HUES64 (cell line): Measurements from ENCODE around the gene IRS1. TPM values are rescaled to one million over a fixed set of nuclear protein-coding genes. Genes with fewer than 3 reads are reported as not detected.
"Not testable (repeated sequence)": the region's sequence is repeated elsewhere in the genome, so short reads cannot be mapped to it uniquely, and the experiment has no call there.

ENCODE experiments used
- H3K27ac ChIP-seq: 2 replicates; pipeline ENCODE4 v1.7.0; 2013; ENCODE audit warnings: low read depth, low read length, inconsistent platforms
- H3K27me3 ChIP-seq: 2 replicates; pipeline ENCODE4 v1.6.1; 2013; ENCODE audit warnings: mild to moderate bottlenecking, low read length; ENCODE audit not compliant: insufficient read depth
- H3K36me3 ChIP-seq: 2 replicates; pipeline ENCODE4 v1.6.1; 2013; ENCODE audit warnings: mild to moderate bottlenecking, low read length; ENCODE audit not compliant: insufficient read depth
- H3K4me1 ChIP-seq: 2 replicates; pipeline ENCODE4 v1.6.1; 2013; ENCODE audit warnings: mild to moderate bottlenecking, low read length, moderate library complexity; ENCODE audit not compliant: insufficient read depth
- H3K4me3 ChIP-seq: 2 replicates; pipeline ENCODE4 v1.5.1; 2013; ENCODE audit warnings: mild to moderate bottlenecking, low read length, moderate library complexity
- H3K9ac ChIP-seq: 2 replicates; pipeline ENCODE4 v1.6.1; 2013; ENCODE audit warnings: mild to moderate bottlenecking, low read depth, low read length
- H3K9me3 ChIP-seq: 2 replicates; pipeline ENCODE4 v1.6.1; 2013; ENCODE audit warnings: low read depth, low read length; ENCODE audit not compliant: insufficient read depth
- WGBS: fragments of 150-250, 120-280 bp; methylation state at CpG from one replicate; pipeline ENCODE4 v1.1.7; 2013; ENCODE audit warnings: missing lambda C conversion rate; 5-methylcytosine and 5-hydroxymethylcytosine counted together
- polyA plus RNA-seq, 2 experiments: library from polyadenylated mRNA; stranded (reverse); fragments of 50-300 nt; gene quantifications; one replicate each; pipeline ENCODE4 v1.2.3, GENCODE V29; 2013

IRS1 gene
- polyA plus RNA-seq (2013, experiment 1 of 2): 10.6 TPM
- 11.2 TPM for polyA plus RNA-seq (2013, experiment 2 of 2)

- Histone ChIP-seq H3K9me3 (no peaks in the 10 kb centered on the region), H3K4me1 (peaks cover 15% of the 10 kb centered on the region), H3K9ac (peak within 1 kb of the TSS; percentile 74), H3K36me3 (peaks cover 34% of the 10 kb centered on the region), H3K4me3 (peak within 1 kb of the TSS; percentile 76), H3K27me3 (no peaks in the 10 kb centered on the region), H3K27ac (peak within 1 kb of the TSS; percentile 67)
- WGBS: under 1% methylated on average over 76 of the region's 82 CpGs
These were observed at the start of gene IRS1 for GRCh38 chr2:226799211-226799975. TSS of gene IRS1 (minus strand) at chr2:226799820. CDS start at chr2:226798738, 1,082 bp downstream.

GRCh38 chr2:226849349-226849748, 49.7 kb upstream of the IRS1 start:
- H3K36me3 ChIP-seq: no peaks in the 10 kb centered on the region
- no peak overlapping the region for H3K9ac ChIP-seq
- H3K4me3 ChIP-seq: no peak overlapping the region
- no peaks in the 10 kb centered on the region for H3K9me3 ChIP-seq
- no peak overlapping the region for H3K27ac ChIP-seq
- no peaks in the 10 kb centered on the region for H3K27me3 ChIP-seq
- WGBS: 76% methylated on average over 2 of the region's 2 CpGs
- H3K4me1 ChIP-seq: no peaks in the 10 kb centered on the region

DNA sequence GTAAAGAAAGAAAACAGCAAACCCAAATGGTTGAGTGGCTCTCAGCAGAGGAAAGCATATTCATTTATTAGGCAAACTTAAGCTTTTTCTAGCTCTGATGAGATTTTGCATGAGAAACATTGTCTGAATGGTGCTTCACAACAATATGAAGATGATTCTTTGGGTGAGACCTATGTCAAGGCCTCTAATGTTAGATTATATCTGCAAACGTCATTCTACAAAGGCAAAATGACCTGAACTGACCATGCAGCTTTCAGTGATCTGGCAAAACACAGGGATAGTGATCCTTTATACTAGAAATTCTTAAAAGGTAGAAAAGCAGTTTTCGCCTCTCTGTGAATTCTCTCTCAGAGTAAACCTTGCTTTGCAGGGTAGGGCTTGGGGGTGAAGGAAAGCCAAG, 47.9 kb upstream of the IRS1 start:
- Histone ChIP-seq H3K9me3 (no peaks in the 10 kb centered on the region), H3K9ac (no peak overlapping the region), H3K27me3 (no peaks in the 10 kb centered on the region), H3K4me3 (no peak overlapping the region), H3K27ac (no peak overlapping the region), H3K36me3 (no peaks in the 10 kb centered on the region), H3K4me1 (no peaks in the 10 kb centered on the region)
- 100% methylated on average over 2 of the region's 2 CpGs for WGBS

DNA sequence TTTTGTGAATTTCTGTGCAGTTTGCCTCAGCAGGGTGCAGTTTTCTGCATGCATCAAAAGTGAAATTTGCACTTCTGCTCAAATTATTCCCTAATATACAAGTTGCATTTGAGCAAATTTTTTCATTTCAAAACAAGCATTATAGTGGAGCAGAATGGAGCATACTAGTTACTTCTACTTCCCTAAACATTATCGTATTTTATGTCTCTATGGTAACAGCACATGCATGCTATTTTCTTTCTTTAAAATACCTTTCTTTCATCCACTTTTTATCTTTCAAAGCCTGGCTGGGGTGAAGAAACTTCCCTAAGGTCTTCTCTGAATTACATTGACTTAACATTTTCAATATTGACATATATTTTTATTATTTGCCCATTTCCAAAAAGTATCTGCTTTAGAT, 47.5 kb upstream of the IRS1 start:
- no peaks in the 10 kb centered on the region for H3K27me3 ChIP-seq
- no peak overlapping the region for H3K4me3 ChIP-seq
- no peaks in the 10 kb centered on the region for H3K9me3 ChIP-seq
- no peaks in the 10 kb centered on the region for H3K4me1 ChIP-seq
- no peaks in the 10 kb centered on the region for H3K36me3 ChIP-seq
- no peak overlapping the region for H3K27ac ChIP-seq
- WGBS: 90% methylated on average over 1 of the region's 1 CpG
- no peak overlapping the region for H3K9ac ChIP-seq

- no peaks in the 10 kb centered on the region; the same call in 1 of the 2 replicates for H3K36me3 ChIP-seq
- no peak overlapping the region for H3K27ac ChIP-seq
- WGBS: 95% methylated on average over 3 of the region's 3 CpGs
- no peak overlapping the region for H3K4me3 ChIP-seq
- no peaks in the 10 kb centered on the region for H3K4me1 ChIP-seq
- no peaks in the 10 kb centered on the region for H3K27me3 ChIP-seq
- no peak overlapping the region for H3K9ac ChIP-seq
- no peaks in the 10 kb centered on the region for H3K9me3 ChIP-seq
These were observed 45.9 kb upstream of the IRS1 start for GRCh38 chr2:226845386-226846116.

DNA sequence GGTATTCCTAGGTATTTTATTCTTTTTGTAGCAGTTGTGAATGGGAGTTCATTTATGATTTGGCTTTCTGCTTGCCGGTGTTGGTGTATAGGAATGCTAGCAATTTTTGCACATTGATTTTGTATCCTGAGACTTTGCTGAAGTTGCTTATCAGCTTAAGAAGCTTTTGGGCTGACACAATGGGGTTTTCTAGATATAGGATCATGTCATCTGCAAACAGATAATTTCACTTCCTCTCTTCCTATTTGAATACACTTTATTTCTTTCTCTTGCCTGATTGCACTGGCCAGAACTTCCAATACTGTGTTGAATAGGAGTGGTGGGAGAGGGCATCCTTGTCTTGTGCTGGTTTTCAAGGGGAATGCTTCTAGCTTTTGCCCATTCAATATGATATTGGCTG, 43.4 kb upstream of the IRS1 start:
- H3K36me3 ChIP-seq, H3K4me1 ChIP-seq, H3K9ac ChIP-seq, H3K9me3 ChIP-seq, H3K4me3 ChIP-seq, H3K27ac ChIP-seq, H3K27me3 ChIP-seq: not testable (repeated sequence)
- WGBS: 97% methylated on average over 1 of the region's 1 CpG

- H3K9ac ChIP-seq: no peak overlapping the region
- H3K9me3 ChIP-seq: no peaks in the 10 kb centered on the region
- WGBS: 97% methylated on average over 2 of the region's 2 CpGs
- H3K27ac ChIP-seq: no peak overlapping the region
- no peak overlapping the region for H3K4me3 ChIP-seq
- H3K27me3 ChIP-seq: no peaks in the 10 kb centered on the region
- peaks cover 4% of the 10 kb centered on the region for H3K4me1 ChIP-seq
- peaks cover 7% of the 10 kb centered on the region; the same call in 1 of the 2 replicates for H3K36me3 ChIP-seq
These were observed 40.3 kb upstream of the IRS1 start for GRCh38 chr2:226839951-226840350.

DNA sequence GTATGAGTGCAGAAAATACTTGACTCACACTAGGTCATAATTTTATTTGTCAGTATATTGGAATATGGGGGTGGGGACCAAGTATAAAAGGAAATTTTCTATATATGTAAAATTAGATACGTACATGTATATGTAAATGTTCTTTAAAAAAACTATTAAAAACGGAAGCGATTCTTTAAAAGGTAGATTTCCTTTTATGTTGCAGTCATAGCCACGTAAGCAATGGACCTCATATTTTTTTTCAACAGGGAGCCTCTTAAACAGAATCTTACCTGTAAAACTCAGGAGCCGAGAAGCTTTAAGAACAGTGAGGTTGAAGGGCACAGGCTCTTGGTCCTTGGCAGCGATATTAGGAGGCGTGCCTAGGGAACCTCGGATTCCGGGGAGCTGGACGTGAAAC, 39.5 kb upstream of the IRS1 start:
- 97% methylated on average over 10 of the region's 10 CpGs for WGBS
- H3K27ac ChIP-seq: no peak overlapping the region
- H3K9me3 ChIP-seq: no peaks in the 10 kb centered on the region
- peaks cover 4% of the 10 kb centered on the region for H3K4me1 ChIP-seq
- H3K36me3 ChIP-seq: peaks cover 7% of the 10 kb centered on the region; the same call in 1 of the 2 replicates
- H3K4me3 ChIP-seq: no peak overlapping the region
- H3K27me3 ChIP-seq: no peaks in the 10 kb centered on the region
- no peak overlapping the region for H3K9ac ChIP-seq

DNA sequence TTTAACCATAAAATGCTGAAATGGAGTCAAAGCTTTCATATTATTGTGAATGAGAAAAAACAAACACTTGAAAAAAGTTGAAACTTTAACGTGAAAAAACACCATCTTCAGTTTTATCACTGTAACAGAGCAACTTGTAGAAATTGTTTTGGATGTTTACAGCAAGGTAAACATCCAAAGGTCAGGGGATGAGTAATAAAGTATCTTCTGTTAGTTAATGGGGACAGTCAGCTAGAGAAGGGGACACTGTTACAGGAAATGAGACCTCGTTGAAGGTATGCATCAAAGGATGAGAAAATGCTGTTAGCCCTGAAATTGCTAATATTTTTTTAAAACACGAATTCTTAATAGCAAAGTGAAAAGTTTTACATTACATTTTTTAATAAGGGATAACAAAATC, 39.1 kb upstream of the IRS1 start:
- H3K4me1 ChIP-seq: peaks cover 4% of the 10 kb centered on the region
- peaks cover 7% of the 10 kb centered on the region; the same call in 1 of the 2 replicates for H3K36me3 ChIP-seq
- no peaks in the 10 kb centered on the region for H3K27me3 ChIP-seq
- no peak overlapping the region for H3K4me3 ChIP-seq
- no peak overlapping the region for H3K9ac ChIP-seq
- 85% methylated on average over 1 of the region's 3 CpGs for WGBS
- H3K9me3 ChIP-seq: no peaks in the 10 kb centered on the region
- no peak overlapping the region for H3K27ac ChIP-seq

DNA sequence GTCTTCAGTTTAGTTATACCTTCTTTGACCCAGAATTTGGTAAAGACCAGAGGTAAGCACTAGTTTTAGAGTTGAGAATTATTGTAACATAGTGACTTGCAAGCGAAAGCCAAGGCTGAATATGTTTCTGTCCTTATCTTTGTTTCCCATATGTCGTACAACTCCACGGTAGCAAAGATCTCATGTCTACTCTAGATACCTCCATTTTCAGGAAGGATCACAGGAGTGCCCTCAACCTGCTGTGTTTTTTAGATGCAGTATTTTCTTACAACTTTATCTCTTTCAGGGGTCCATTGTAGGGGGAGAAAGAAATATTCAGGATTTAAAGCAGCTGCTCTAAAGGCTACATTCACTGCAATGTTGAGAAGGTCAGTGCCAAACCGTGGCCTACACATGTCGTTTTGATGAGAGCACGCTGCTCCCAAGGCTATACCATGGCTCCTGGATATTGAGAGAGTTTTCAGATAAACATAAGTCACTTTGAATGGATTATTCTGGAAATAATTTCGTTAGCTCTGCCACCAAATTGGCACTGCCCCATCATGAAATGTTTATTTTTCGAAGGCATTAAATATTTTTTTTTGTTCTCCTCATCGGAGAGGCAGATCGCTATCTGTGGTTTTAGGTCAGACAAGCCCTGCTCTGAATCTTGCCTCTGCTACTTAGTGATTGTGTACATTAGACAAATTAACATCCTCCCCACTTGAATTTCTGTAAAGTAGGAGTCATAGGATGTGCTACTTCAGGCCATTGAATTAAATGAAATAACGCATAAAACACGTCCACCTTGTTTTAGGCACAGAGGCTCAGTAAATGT, 38.4 kb upstream of the IRS1 start:
- Histone ChIP-seq H3K4me1 (peaks cover 4% of the 10 kb centered on the region), H3K9me3 (no peaks in the 10 kb centered on the region), H3K36me3 (peaks cover 7% of the 10 kb centered on the region; the same call in 1 of the 2 replicates), H3K27ac (no peak overlapping the region), H3K4me3 (no peak overlapping the region), H3K27me3 (no peaks in the 10 kb centered on the region), H3K9ac (no peak overlapping the region)
- 96% methylated on average over 12 of the region's 12 CpGs for WGBS

DNA sequence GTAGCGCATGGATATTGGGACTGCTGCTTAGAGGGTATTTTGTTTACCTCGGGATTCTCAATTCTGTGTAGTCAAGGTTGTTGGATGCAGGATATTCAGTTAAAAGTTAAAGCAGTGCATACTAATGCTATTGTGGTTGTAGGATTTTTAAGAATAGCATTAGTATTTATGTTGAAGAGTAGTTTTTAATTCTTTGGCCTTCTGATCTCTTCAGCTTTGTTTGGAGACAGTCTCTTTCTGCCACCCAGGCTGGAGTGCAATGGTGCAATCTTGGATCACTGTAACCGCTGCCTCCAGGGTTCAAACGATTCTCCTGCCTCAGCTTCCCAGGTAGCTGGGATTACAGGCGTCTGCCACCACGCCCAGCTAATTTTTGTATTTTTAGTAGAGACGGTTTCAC, 37.7 kb upstream of the IRS1 start:
- H3K4me3 ChIP-seq: no peak overlapping the region
- WGBS: 94% methylated on average over 7 of the region's 7 CpGs
- no peak overlapping the region for H3K9ac ChIP-seq

More for the DNA sequence above, 37.7 kb upstream of the IRS1 start:
- H3K9me3 ChIP-seq: no peaks in the 10 kb centered on the region
- H3K27ac ChIP-seq: no peak overlapping the region
- H3K27me3 ChIP-seq: no peaks in the 10 kb centered on the region
- peaks cover 4% of the 10 kb centered on the region for H3K4me1 ChIP-seq
- H3K36me3 ChIP-seq: peaks cover 7% of the 10 kb centered on the region; the same call in 1 of the 2 replicates
